Stimulated activated naive CD8-positive, alpha-beta T cell treated with anti-CD3 and anti-CD28 coated beads, Interleukin-15, Interleukin-2, amounts not matched to agents 100 ng/mL and 50 ng/mL, for 24 hours (primary cell): ENCODE measurements around the gene BEAN1.
"Not testable (repeated sequence)": the region's sequence is repeated elsewhere in the genome, so short reads cannot be mapped to it uniquely, and the experiment has no call there.

Experiments used
- H3K27ac Mint-ChIP-seq: one replicate; pipeline ENCODE4 v1.8.0; 2021; ENCODE audit warnings: mild to moderate bottlenecking, mixed read lengths
- H3K27me3 Mint-ChIP-seq: one replicate; pipeline ENCODE4 v1.8.0; 2021; ENCODE audit warnings: mixed read lengths
- H3K36me3 Mint-ChIP-seq: one replicate; pipeline ENCODE4 v1.8.0; 2021; ENCODE audit warnings: low read depth, mixed read lengths
- H3K4me1 Mint-ChIP-seq: one replicate; pipeline ENCODE4 v1.8.0; 2021; ENCODE audit warnings: low read depth, mixed read lengths
- H3K4me3 Mint-ChIP-seq: one replicate; pipeline ENCODE4 v1.8.0; 2021; ENCODE audit warnings: mild to moderate bottlenecking, mixed read lengths
- H3K9me3 Mint-ChIP-seq: one replicate; pipeline ENCODE4 v1.8.0; 2021; ENCODE audit warnings: mixed read lengths

BEAN1 gene

GRCh38 chr16:66458853-66459252 is 31.8 kb downstream of the BEAN1 start:
- H3K27me3 Mint-ChIP-seq: peaks cover 27% of the 10 kb centered on the region
- no peaks in the 10 kb centered on the region for H3K9me3 Mint-ChIP-seq
- H3K4me3 Mint-ChIP-seq: no peak overlapping the region
- H3K36me3 Mint-ChIP-seq: no peaks in the 10 kb centered on the region
- no peaks in the 10 kb centered on the region for H3K4me1 Mint-ChIP-seq
- no peak overlapping the region for H3K27ac Mint-ChIP-seq

GRCh38 chr16:66459878-66460277 is 32.8 kb downstream of the BEAN1 start:
- Mint-ChIP-seq H3K27ac (no peak overlapping the region), H3K4me3 (no peak overlapping the region), H3K27me3 (peaks cover 32% of the 10 kb centered on the region), H3K4me1 (no peaks in the 10 kb centered on the region), H3K9me3 (no peaks in the 10 kb centered on the region), H3K36me3 (no peaks in the 10 kb centered on the region)

- Mint-ChIP-seq H3K4me1 (no peaks in the 10 kb centered on the region), H3K27ac (no peak overlapping the region), H3K4me3 (no peak overlapping the region), H3K36me3 (no peaks in the 10 kb centered on the region), H3K9me3 (no peaks in the 10 kb centered on the region), H3K27me3 (peaks cover 34% of the 10 kb centered on the region)
Observed at GRCh38 chr16:66460703-66461102, 33.6 kb downstream of the BEAN1 start.

- Mint-ChIP-seq H3K9me3 (no peaks in the 10 kb centered on the region), H3K27me3 (peaks cover 38% of the 10 kb centered on the region), H3K36me3 (no peaks in the 10 kb centered on the region), H3K4me1 (no peaks in the 10 kb centered on the region), H3K27ac (no peak overlapping the region), H3K4me3 (no peak overlapping the region)
Observed at GRCh38 chr16:66462912-66463311, 35.8 kb downstream of the BEAN1 start.

GRCh38 chr16:66465946-66466345 is 38.9 kb downstream of the BEAN1 start:
- not testable (repeated sequence) for H3K9me3 Mint-ChIP-seq, H3K36me3 Mint-ChIP-seq, H3K27ac Mint-ChIP-seq, H3K4me3 Mint-ChIP-seq, H3K4me1 Mint-ChIP-seq
- H3K27me3 Mint-ChIP-seq: peaks cover 32% of the 10 kb centered on the region

- not testable (repeated sequence) for H3K9me3 Mint-ChIP-seq, H3K4me1 Mint-ChIP-seq, H3K27ac Mint-ChIP-seq, H3K36me3 Mint-ChIP-seq, H3K4me3 Mint-ChIP-seq
- H3K27me3 Mint-ChIP-seq: peaks cover 32% of the 10 kb centered on the region
Observed at GRCh38 chr16:66466636-66467035, 39.5 kb downstream of the BEAN1 start.

- Mint-ChIP-seq H3K4me1 (no peaks in the 10 kb centered on the region), H3K27me3 (peaks cover 26% of the 10 kb centered on the region), H3K4me3 (no peak overlapping the region), H3K9me3 (no peaks in the 10 kb centered on the region), H3K36me3 (no peaks in the 10 kb centered on the region), H3K27ac (no peak overlapping the region)
Observed at GRCh38 chr16:66467611-66468010, 40.5 kb downstream of the BEAN1 start.

GRCh38 chr16:66468321-66468965 is 41.3 kb downstream of the BEAN1 start:
- Mint-ChIP-seq H3K4me1 (no peaks in the 10 kb centered on the region), H3K36me3 (no peaks in the 10 kb centered on the region), H3K27me3 (peaks cover 18% of the 10 kb centered on the region), H3K4me3 (no peak overlapping the region), H3K27ac (no peak overlapping the region), H3K9me3 (no peaks in the 10 kb centered on the region)

- Mint-ChIP-seq H3K27ac (no peak overlapping the region), H3K4me1 (peaks cover 8% of the 10 kb centered on the region), H3K9me3 (no peaks in the 10 kb centered on the region), H3K27me3 (peaks cover 12% of the 10 kb centered on the region), H3K36me3 (no peaks in the 10 kb centered on the region), H3K4me3 (no peak overlapping the region)
Observed at GRCh38 chr16:66469291-66469946, 42.3 kb downstream of the BEAN1 start.

GRCh38 chr16:66469947-66470546 is 43.0 kb downstream of the BEAN1 start:
- no peaks in the 10 kb centered on the region for H3K36me3 Mint-ChIP-seq
- H3K9me3 Mint-ChIP-seq: no peaks in the 10 kb centered on the region
- peaks cover 14% of the 10 kb centered on the region for H3K4me1 Mint-ChIP-seq
- no peak overlapping the region for H3K27ac Mint-ChIP-seq
- H3K4me3 Mint-ChIP-seq: no peak overlapping the region
- peaks cover 8% of the 10 kb centered on the region for H3K27me3 Mint-ChIP-seq

GRCh38 chr16:66470556-66470955 is 43.5 kb downstream of the BEAN1 start:
- Mint-ChIP-seq H3K36me3 (no peaks in the 10 kb centered on the region), H3K9me3 (no peaks in the 10 kb centered on the region), H3K27ac (no peak overlapping the region), H3K27me3 (peaks cover 7% of the 10 kb centered on the region), H3K4me3 (no peak overlapping the region), H3K4me1 (peaks cover 16% of the 10 kb centered on the region)

GRCh38 chr16:66471264-66471663 is 44.2 kb downstream of the BEAN1 start:
- no peaks in the 10 kb centered on the region for H3K36me3 Mint-ChIP-seq
- H3K27me3 Mint-ChIP-seq: peaks cover 5% of the 10 kb centered on the region
- no peaks in the 10 kb centered on the region for H3K9me3 Mint-ChIP-seq
- H3K27ac Mint-ChIP-seq: no peak overlapping the region
- H3K4me1 Mint-ChIP-seq: peaks cover 16% of the 10 kb centered on the region
- no peak overlapping the region for H3K4me3 Mint-ChIP-seq

- Mint-ChIP-seq H3K27me3 (peaks cover 3% of the 10 kb centered on the region), H3K4me3 (no peak overlapping the region), H3K4me1 (peaks cover 16% of the 10 kb centered on the region), H3K36me3 (no peaks in the 10 kb centered on the region), H3K27ac (no peak overlapping the region), H3K9me3 (no peaks in the 10 kb centered on the region)
Observed at GRCh38 chr16:66471716-66472393, 44.8 kb downstream of the BEAN1 start.

- Mint-ChIP-seq H3K27me3 (peaks cover 3% of the 10 kb centered on the region), H3K9me3 (no peaks in the 10 kb centered on the region), H3K36me3 (no peaks in the 10 kb centered on the region), H3K4me1 (peaks cover 16% of the 10 kb centered on the region), H3K4me3 (no peak overlapping the region), H3K27ac (no peak overlapping the region)
Observed at GRCh38 chr16:66473051-66473571, 46.0 kb downstream of the BEAN1 start.
